Measurements from ENCODE around the gene RNASE13.

Gene RNASE13

GRCh38 chr14:21057803-21058675 lies 23.4 kb upstream of the RNASE13 start, which contains the start of gene RNASE8:
Gene RNASE8 (plus strand): TSS chr14:21057822. CDS start chr14:21057893, 71 bp downstream.
- DNase-seq (ENCODE audit: insufficient read length, low spot score) (no peak), FAIRE-seq (no peak)
- TF ChIP-seq POLR2A (IDR thresholded peaks at IDR 0.05; ENCODE audit: low read depth, low read length), result no peak

GRCh38 chr14:21056520-21057163 lies 22.0 kb upstream of the RNASE13 start:
- FAIRE-seq, result no peak
- DNase-seq (ENCODE audit: insufficient read length, low spot score), result no peak
- TF ChIP-seq POLR2A (IDR thresholded peaks at IDR 0.05; ENCODE audit: low read depth, low read length), result no peak

DNA sequence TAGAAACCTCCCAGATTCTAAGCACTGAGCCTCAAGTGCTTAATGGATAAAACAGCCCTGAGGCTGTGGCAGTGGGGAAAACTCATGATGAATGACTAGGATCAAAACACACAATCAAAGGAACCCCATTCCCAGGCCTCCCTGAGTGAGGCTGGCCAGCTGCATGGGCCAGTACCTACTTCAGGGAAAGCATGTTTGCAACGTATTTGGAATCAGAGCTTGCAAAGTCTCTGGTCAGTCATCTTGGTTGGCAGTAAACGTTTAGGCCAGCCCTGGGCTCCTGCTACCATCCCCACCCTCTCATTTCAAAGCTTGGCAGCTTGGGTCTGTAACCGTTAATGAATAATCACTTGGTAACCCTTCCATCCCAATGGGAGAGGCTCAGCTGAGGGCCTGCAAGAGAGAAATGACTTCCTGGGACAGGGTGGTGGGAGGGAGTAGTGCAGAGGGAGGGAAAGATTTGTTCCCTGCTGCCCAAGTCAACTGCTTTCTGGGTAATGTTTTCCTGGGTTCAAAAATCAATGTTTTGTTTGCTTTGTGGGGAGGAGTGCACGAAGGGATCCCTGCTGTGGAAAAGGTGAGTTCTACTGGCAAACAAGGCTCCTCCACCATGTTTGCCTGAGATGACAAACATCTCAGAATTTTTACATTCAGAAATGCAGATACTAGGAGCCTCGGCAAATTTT lies 21.0 kb upstream of the RNASE13 start:
- FAIRE-seq (no peak), DNase-seq (ENCODE audit: insufficient read length, low spot score) (no peak)

GRCh38 chr14:21054768-21055145 lies 20.1 kb upstream of the RNASE13 start:
- no peak for TF ChIP-seq POLR2A (IDR thresholded peaks at IDR 0.05; ENCODE audit: low read depth, low read length)
- FAIRE-seq, result no peak
- no peak for DNase-seq (ENCODE audit: insufficient read length, low spot score)

More for the DNA sequence above, 21.0 kb upstream of the RNASE13 start:
- TF ChIP-seq POLR2A (IDR thresholded peaks at IDR 0.05; ENCODE audit: low read depth, low read length), result no peak

DNA sequence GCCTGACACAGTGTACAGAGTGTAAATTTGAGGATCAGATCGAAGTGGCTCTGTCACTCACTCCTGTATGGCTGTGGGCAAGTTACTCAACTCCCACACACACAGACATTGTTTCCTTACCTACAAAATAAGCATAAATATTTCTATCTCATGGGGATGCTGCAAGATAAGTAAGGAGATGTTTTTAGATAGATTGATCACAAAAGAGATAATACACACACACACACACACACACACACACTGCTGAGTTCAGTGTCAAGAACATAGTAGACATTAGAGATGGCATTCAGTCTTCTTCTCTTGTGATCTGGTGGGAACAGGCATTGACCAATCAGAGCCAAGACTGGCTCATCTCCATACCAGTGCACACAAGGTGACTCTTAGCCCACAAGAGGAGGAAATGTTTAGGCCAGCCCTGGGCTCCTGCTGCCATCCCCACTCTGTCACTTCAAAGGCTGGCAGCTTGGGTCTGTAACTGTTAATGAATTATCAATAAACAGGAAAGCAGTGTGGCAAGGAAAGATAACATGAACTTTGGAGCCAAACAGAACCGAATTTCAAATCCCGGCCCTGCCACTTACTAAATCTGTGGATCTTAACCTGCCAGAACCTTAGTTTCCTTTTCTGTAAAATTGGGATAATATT lies 19.6 kb upstream of the RNASE13 start:
- TF ChIP-seq POLR2A (IDR thresholded peaks at IDR 0.05; ENCODE audit: low read depth, low read length), result no peak
- FAIRE-seq (no peak), DNase-seq (ENCODE audit: insufficient read length, low spot score) (no peak)

DNA sequence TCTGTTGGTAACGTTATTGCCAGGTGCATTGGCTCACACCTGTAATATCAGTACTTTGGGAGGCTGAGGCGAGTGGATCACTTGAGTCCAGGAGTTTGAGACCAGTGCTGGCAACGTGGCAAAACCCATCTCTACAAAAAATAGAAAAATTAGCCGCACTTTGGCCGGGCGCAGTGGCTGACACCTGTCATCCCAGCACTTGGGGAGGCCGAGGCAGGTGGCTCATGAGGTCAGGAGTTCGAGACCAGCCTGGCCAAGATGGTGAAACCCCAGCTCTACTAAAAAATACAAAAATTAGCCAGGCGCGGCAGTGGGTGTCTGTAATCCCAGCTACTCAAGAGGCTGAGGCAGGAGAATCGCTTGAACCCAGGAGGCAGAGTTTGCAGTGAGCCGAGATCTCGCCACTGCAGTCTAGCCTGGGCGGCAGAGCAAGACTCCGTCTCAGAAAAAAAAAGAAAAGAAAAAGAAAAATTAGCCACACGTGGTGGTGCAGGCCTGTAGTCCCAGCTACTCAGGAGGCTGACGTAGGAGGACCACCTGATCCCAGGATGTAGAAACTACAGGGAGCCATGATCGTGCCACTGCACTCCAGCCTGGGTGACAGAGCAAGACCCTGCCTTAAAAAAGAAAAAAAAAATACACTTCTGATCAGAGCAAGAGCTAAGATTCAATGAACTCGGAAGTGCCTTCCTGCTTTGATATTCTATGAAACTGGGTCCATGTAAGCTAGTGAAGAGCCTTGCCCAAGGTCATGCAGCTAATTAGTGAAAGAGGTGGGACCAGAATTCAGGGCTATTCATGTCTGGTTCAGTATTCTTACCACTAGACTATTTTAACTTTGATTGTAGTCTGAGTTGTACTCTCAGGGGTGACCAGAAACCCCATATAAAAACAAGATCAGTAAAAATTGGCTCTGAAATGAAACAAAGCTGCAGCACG lies 18.8 kb upstream of the RNASE13 start:
- FAIRE-seq (no peak), DNase-seq (ENCODE audit: insufficient read length, low spot score) (no peak)
- TF ChIP-seq POLR2A (IDR thresholded peaks at IDR 0.05; ENCODE audit: low read depth, low read length), result no peak

GRCh38 chr14:21050597-21050996 lies 16.0 kb upstream of the RNASE13 start:
- DNase-seq (ENCODE audit: insufficient read length, low spot score) (no peak), FAIRE-seq (no peak)
- no peak for TF ChIP-seq POLR2A (IDR thresholded peaks at IDR 0.05; ENCODE audit: low read depth, low read length)

DNA sequence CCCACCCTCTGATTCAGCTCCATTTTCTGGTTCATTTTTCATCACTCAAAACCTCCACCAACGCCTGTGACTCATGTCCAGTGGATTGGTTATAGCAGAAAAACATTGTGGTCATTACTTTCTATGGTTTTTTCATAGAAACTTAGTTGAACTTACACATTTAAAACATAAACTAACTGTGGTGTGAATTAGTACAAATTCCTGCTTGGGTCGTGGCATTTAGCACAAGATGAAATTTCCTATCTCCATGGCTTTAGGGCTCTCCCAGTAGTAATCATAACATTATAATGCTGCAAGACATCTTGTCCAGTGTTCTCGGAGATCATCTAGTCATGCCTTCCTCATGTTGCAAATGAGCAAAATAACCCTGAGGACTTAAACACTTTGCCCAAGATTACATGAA lies 14.7 kb upstream of the RNASE13 start:
- DNase-seq (ENCODE audit: insufficient read length, low spot score) (no peak), FAIRE-seq (no peak)
- TF ChIP-seq POLR2A (IDR thresholded peaks at IDR 0.05; ENCODE audit: low read depth, low read length), result no peak

DNA sequence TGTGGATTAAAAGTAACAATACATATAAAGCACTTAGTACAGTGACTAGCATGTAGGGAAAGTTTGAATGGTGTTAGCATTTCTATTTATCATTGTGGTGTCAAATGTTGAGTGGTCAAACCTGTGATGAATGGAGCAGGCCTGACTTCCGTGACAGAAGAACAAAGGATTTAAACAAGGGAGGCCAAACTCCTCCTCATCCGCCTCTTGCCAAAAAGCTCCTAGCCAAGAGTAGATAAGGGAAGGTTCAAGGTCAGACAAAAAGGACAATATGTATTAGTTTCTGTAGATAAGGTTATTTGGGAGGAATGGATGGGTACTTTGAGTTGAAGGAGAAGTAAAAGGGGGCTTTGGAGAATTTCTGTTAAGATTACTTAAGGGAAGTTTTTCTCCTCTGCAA lies 14.0 kb upstream of the RNASE13 start:
- TF ChIP-seq POLR2A (IDR thresholded peaks at IDR 0.05; ENCODE audit: low read depth, low read length), result no peak
- DNase-seq (ENCODE audit: insufficient read length, low spot score) (no peak), FAIRE-seq (no peak)

DNA sequence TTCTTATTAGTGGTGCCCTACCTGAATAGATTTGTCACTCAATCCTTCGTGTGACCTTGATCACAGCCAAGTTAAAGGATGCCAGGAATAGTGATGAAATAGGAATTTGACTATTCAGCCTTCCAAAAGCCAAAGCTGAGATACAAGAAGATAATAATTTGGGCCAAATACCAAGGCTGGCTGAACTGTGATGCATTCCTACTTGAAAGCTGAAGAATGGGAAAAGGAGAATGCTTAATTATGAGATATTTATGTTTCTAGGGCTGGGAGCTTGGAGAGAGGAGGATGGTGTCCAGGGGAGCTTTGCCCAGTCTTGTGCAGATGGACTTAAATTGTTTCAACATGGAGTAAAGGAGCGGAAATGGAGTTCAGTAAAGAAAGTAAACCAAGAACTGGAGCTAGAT lies 12.8 kb upstream of the RNASE13 start:
- FAIRE-seq (no peak), DNase-seq (ENCODE audit: insufficient read length, low spot score) (no peak)
- no peak for TF ChIP-seq POLR2A (IDR thresholded peaks at IDR 0.05; ENCODE audit: low read depth, low read length)

DNA sequence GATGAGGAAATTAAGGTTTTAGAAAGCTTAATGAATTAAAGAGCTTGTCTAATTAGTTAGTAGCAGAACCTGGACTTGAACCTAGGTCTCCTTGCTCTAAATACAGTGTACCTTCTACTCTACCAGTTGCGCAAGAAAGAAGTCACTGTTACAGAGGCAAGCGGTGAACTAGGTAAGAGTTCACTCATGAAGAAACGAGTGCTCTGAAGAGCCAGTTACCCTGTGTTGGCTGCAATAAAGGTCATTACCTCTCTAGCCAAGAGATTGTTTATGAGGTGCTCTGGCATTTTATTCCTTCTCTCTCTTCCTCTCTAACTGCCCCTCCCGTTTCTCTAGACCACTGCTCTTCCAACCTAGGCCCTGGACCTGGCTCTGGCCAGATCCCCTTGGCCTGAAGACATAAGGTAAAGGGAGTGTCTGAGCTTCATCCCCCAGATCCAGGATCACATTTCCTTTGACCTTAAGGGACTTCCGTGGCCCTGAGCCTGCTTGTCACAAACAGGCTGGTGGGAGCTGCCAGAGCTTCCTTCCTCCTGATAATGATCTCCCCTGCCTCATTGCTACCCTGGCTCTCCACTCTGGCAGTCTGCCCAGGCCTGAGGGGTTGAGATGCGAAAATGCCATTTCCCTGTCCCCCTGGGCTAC lies 9.5 kb upstream of the RNASE13 start:
- no peak for DNase-seq (ENCODE audit: insufficient read length, low spot score)
- no peak for TF ChIP-seq POLR2A (IDR thresholded peaks at IDR 0.05; ENCODE audit: low read depth, low read length)
- FAIRE-seq, result no peak

GRCh38 chr14:21043387-21043973 lies 8.9 kb upstream of the RNASE13 start:
- DNase-seq (ENCODE audit: insufficient read length, low spot score) (no peak), FAIRE-seq (no peak)
- TF ChIP-seq POLR2A (IDR thresholded peaks at IDR 0.05; ENCODE audit: low read depth, low read length), result no peak

All from H54 (cell line).